HepG2 (cell line): ENCODE measurements around the gene MCRIP2. TPM values are rescaled to one million over a fixed set of nuclear protein-coding genes. Genes with fewer than 3 reads are reported as not detected.

Experiments
- ATM ChIP-seq: fragments of 450-650 bp; IDR thresholded peaks from 2 replicates; pipeline ENCODE4 v1.7.1; 2017; ENCODE audit warnings: mild to moderate bottlenecking, borderline replicate concordance
- DPF2 ChIP-seq: sonication (generic); formaldehyde crosslinking; IDR thresholded peaks from 2 replicates; pipeline ENCODE4 v1.4.0; 2020; ENCODE audit warnings: mild to moderate bottlenecking, low read depth, missing genetic modification reagents, borderline replicate concordance
- GATA4 ChIP-seq: sonication (generic); IDR thresholded peaks from 2 replicates; pipeline ENCODE4 v1.6.1; 2016; ENCODE audit warnings: antibody characterized with exemption, low read depth, borderline replicate concordance
- KDM2A ChIP-seq: sonication (generic); formaldehyde crosslinking; IDR thresholded peaks from 2 replicates; pipeline ENCODE4 v1.4.0; 2020; ENCODE audit warnings: low read depth, missing genetic modification reagents, borderline replicate concordance
- NFE2 ChIP-seq: sonication (generic); formaldehyde crosslinking; IDR thresholded peaks from 2 replicates; pipeline ENCODE4 v1.4.0; 2020; ENCODE audit warnings: missing genetic modification reagents
- ONECUT2 ChIP-seq: sonication (generic); formaldehyde crosslinking; IDR thresholded peaks from 2 replicates; pipeline ENCODE4 v1.4.0; 2020; ENCODE audit warnings: missing genetic modification reagents
- PITX1 ChIP-seq: sonication (generic); formaldehyde crosslinking; IDR thresholded peaks from 2 replicates; pipeline ENCODE4 v1.5.1; 2020; ENCODE audit warnings: mild to moderate bottlenecking, missing genetic modification reagents
- PLSCR1 ChIP-seq: sonication (generic); formaldehyde crosslinking; IDR thresholded peaks from 2 replicates; pipeline ENCODE4 v1.5.0; 2020; ENCODE audit warnings: missing genetic modification reagents, mild to moderate bottlenecking, borderline replicate concordance
- PRDM10 ChIP-seq: sonication (generic); formaldehyde crosslinking; IDR thresholded peaks from 2 replicates; pipeline ENCODE4 v1.4.0; 2020; ENCODE audit warnings: low read depth, missing genetic modification reagents
- RFX5 ChIP-seq: IDR thresholded peaks from 2 replicates; pipeline ENCODE4 v1.6.1; 2011; ENCODE audit warnings: low read depth, low read length, improper control_type of control experiment
- SCMH1 ChIP-seq: sonication (generic); formaldehyde crosslinking; IDR thresholded peaks from 2 replicates; pipeline ENCODE4 v1.9.0; 2021; ENCODE audit warnings: missing genetic modification reagents, mild to moderate bottlenecking, borderline replicate concordance
- SNAI1 ChIP-seq: sonication (generic); formaldehyde crosslinking; IDR thresholded peaks from 2 replicates; pipeline ENCODE4 v1.5.0; 2020; ENCODE audit warnings: mild to moderate bottlenecking, missing genetic modification reagents, borderline replicate concordance
- ZEB1 ChIP-seq: IDR thresholded peaks from 2 replicates; pipeline ENCODE4 v1.6.1; 2012; ENCODE audit warnings: mild to moderate bottlenecking, low read depth, inconsistent platforms; ENCODE audit not compliant: insufficient replicate concordance
- ZFP37 ChIP-seq: sonication (generic); formaldehyde crosslinking; IDR thresholded peaks from 2 replicates; pipeline ENCODE4 v1.4.0; 2020; ENCODE audit warnings: missing genetic modification reagents, borderline replicate concordance
- ZNF260 ChIP-seq: sonication (generic); formaldehyde crosslinking; IDR thresholded peaks from 2 replicates; pipeline ENCODE4 v1.4.0; 2020; ENCODE audit warnings: missing genetic modification reagents, low read depth, mild to moderate bottlenecking, borderline replicate concordance
- ZNF558 ChIP-seq: sonication (generic); formaldehyde crosslinking; IDR thresholded peaks from 2 replicates; pipeline ENCODE4 v1.9.0; 2022; ENCODE audit warnings: mild to moderate bottlenecking, missing genetic modification reagents, borderline replicate concordance
- ZNF75D ChIP-seq: sonication (generic); formaldehyde crosslinking; IDR thresholded peaks from 2 replicates; pipeline ENCODE4 v1.8.1; 2023; ENCODE audit warnings: missing genetic modification reagents, mild to moderate bottlenecking, borderline replicate concordance
- ZNF878 ChIP-seq: sonication (generic); formaldehyde crosslinking; IDR thresholded peaks from 2 replicates; pipeline ENCODE4 v1.8.1; 2023; ENCODE audit warnings: mild to moderate bottlenecking, missing genetic modification reagents, moderate library complexity
- ZNF891 ChIP-seq: sonication (generic); formaldehyde crosslinking; IDR thresholded peaks from 2 replicates; pipeline ENCODE4 v1.5.0; 2020; ENCODE audit warnings: mild to moderate bottlenecking, missing genetic modification reagents
- polyA plus RNA-seq, 8 experiments: library from polyadenylated mRNA; depleted of rRNA in 3 of 8; stranded (reverse) in 7 of 8; unstranded in 1 of 8; fragments of >200 nt; fragmentation: Illumina TruSeq in 4 of 8; extraction: Trizol in 4 of 8; gene quantifications; 2 replicates each; pipeline versions ENCODE4 v1.2.1 to v1.2.3, GENCODE V29; 2011 to 2016; ENCODE audit warnings: low read depth in 4 of 8, missing spikeins in 1 of 8, mixed read lengths in 1 of 8; ENCODE audit not compliant: insufficient read depth in 1 of 8
- total RNA-seq, 5 experiments: library from RNA; depleted of rRNA; stranded (reverse); fragments of >200 nt; fragmentation: Illumina TruSeq; extraction: Trizol; gene quantifications; 2 replicates each; pipeline ENCODE4 v1.2.3, GENCODE V29; 2016; ENCODE audit warnings: low read depth in 1 of 5
- TF ChIP-seq, protein P1 (sequence below): sonication (generic); formaldehyde crosslinking; IDR thresholded peaks from 2 replicates; pipeline ENCODE4 v1.4.0; 2020; ENCODE audit warnings: missing genetic modification reagents

MCRIP2 gene
- total and polyA plus RNA-seq, 2 of the 13 experiments (the other 11 are each of a cell fraction or from before 2014, with no cell fraction given) = 39.6 to 76.7 TPM

DNA sequence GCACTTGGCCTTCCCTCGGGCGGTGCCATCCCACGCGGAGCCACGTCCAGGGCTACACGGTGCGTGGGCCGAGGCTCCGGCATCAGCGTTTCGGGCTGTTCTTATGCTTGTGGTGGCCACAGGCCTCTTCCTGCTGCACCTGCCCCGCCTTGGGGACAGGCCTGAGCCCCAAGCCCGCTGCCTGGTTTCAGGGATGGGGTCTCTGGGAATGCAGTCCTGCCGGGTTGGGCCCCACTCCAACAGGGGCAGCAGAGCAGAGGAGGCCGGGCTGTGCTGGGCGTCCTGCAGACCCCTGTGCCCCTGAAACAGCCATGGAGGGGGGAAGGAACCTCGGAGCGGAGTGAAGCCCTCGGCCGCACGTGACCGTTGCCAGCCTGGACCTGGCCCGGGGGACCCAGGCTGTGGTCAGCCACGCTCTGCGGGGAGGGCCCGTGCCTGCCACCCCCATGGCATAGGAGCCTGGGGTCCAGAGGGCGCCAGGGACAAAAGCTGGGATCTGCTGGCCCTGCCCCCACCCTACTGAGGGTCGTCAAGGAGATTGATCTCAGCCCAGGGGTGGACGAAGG is 11.3 kb upstream of the MCRIP2 start (continued):
- TF ChIP-seq KDM2A (CRISPR knock-in tag) = peak; percentile 59
- TF ChIP-seq GATA4 = no peak
- no peak for TF ChIP-seq RFX5
- 0 out of 2 replicates have a peak, but pooled peaks have one; percentile 38 for TF ChIP-seq PLSCR1
- TF ChIP-seq PRDM10 (CRISPR knock-in tag) = no peak
- TF ChIP-seq SCMH1 (CRISPR knock-in tag) = no peak
- no peak for TF ChIP-seq NFE2 (CRISPR knock-in tag)
- TF ChIP-seq PITX1 (CRISPR knock-in tag) = no peak
- TF ChIP-seq DPF2 (CRISPR knock-in tag) = 0 out of 2 replicates have a peak, but pooled peaks have one; percentile 29
- TF ChIP-seq ATM = no peak
- TF ChIP-seq, protein P1, sequence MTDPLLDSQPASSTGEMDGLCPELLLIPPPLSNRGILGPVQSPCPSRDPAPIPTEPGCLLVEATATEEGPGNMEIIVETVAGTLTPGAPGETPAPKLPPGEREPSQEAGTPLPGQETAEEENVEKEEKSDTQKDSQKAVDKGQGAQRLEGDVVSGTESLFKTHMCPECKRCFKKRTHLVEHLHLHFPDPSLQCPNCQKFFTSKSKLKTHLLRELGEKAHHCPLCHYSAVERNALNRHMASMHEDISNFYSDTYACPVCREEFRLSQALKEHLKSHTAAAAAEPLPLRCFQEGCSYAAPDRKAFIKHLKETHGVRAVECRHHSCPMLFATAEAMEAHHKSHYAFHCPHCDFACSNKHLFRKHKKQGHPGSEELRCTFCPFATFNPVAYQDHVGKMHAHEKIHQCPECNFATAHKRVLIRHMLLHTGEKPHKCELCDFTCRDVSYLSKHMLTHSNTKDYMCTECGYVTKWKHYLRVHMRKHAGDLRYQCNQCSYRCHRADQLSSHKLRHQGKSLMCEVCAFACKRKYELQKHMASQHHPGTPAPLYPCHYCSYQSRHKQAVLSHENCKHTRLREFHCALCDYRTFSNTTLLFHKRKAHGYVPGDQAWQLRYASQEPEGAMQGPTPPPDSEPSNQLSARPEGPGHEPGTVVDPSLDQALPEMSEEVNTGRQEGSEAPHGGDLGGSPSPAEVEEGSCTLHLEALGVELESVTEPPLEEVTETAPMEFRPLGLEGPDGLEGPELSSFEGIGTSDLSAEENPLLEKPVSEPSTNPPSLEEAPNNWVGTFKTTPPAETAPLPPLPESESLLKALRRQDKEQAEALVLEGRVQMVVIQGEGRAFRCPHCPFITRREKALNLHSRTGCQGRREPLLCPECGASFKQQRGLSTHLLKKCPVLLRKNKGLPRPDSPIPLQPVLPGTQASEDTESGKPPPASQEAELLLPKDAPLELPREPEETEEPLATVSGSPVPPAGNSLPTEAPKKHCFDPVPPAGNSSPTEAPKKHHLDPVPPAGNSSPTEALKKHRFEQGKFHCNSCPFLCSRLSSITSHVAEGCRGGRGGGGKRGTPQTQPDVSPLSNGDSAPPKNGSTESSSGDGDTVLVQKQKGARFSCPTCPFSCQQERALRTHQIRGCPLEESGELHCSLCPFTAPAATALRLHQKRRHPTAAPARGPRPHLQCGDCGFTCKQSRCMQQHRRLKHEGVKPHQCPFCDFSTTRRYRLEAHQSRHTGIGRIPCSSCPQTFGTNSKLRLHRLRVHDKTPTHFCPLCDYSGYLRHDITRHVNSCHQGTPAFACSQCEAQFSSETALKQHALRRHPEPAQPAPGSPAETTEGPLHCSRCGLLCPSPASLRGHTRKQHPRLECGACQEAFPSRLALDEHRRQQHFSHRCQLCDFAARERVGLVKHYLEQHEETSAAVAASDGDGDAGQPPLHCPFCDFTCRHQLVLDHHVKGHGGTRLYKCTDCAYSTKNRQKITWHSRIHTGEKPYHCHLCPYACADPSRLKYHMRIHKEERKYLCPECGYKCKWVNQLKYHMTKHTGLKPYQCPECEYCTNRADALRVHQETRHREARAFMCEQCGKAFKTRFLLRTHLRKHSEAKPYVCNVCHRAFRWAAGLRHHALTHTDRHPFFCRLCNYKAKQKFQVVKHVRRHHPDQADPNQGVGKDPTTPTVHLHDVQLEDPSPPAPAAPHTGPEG (CRISPR knock-in tag) = peak; percentile 68; the same call in 1 of the 2 replicates
- no peak for TF ChIP-seq ZFP37
- no peak for TF ChIP-seq ZEB1
- peak; percentile 14; the same call in 1 of the 2 replicates for TF ChIP-seq ONECUT2 (CRISPR knock-in tag)
- peak; percentile 83; the same call in 1 of the 2 replicates for TF ChIP-seq SNAI1 (CRISPR knock-in tag)
- TF ChIP-seq ZNF878 (CRISPR knock-in tag) = peak; percentile 72; the same call in 1 of the 2 replicates
- TF ChIP-seq ZNF891 = peak; percentile 3; the same call in 1 of the 2 replicates
- no peak for TF ChIP-seq ZNF75D (CRISPR knock-in tag)
- TF ChIP-seq ZNF260 (CRISPR knock-in tag) = no peak
- TF ChIP-seq ZNF558 (CRISPR knock-in tag) = 0 out of 2 replicates have a peak, but pooled peaks have one; percentile 79
